ENCODE measurements around the gene PPP2R2B.
A peak's percentile ranks its signal among the peaks of the same experiment; 100 is the strongest.

Gene PPP2R2B

DNA sequence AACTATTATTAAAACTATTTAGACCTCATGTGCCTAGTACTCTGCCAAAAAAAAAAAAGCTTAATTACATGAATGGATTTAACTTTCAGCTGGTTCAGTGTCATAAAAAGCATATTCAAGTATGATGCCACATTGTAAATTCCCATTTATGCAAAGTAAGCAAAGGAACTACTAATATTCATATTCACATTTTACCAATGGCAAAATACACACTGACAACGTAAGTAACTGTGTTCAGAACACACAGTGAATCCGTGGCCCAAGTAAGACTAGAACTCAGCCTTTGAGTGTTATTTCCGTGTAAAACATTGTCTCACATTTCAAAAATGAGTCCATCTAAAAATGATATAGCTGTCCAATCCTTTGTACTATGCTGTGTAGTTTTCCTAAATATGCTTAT is 56.8 kb downstream of the PPP2R2B start:
- DNase-seq: no peak

- DNase-seq: no peak
These were observed 57.6 kb downstream of the PPP2R2B start for GRCh38 chr5:146820987-146821386.

DNA sequence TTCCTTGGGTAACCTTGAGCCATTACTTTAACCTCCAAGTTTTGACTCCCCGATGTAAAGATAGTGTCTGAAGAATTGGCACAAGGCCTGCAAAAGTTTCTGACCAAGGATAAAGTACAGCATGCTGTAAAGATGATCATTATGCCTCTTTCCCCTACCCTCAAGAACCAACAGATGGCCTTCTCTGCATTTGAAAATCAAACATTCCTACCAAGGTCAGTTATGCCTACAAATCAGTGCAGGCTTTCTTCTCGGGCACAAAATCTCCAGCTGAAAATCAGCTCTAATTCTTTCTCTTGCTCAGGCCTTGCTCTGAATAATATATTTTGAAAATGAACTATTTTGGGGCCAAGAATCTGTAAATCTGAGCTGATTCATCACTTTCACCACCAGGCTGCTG is 59.7 kb downstream of the PPP2R2B start:
- DNase-seq: no peak

GRCh38 chr5:146817973-146818372 is 60.6 kb downstream of the PPP2R2B start:
- DNase-seq: no peak

DNA sequence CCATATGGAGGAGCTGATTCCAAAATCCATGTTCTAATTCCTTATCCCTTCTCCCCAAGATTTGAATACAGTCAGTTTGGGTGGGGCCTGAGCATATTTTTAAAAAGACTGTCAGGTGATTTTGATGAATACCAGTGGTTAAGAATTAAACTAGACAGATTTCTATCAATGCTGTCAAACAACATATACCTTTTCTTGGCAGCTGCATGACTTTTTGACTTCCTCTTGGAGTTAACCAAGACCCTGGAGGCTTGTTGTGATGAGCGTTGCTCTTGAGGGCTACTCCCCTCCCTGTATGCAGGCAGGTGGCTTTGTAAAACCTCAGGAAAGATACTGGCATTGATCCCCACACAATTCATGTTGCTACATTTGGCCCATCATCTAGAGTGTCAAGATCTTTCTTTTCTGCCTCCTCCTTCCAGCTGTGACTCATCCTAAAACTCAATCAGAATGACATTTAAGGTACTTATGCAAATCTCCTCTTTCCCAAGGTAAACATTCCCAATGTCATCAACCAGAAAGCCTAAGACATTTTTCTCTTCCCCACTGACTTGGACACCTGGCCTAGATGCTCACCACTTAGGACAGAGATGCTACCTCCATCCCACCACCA is 61.7 kb downstream of the PPP2R2B start:
- DNase-seq: no peak

GRCh38 chr5:146815411-146815810 is 63.1 kb downstream of the PPP2R2B start:
- DNase-seq: no peak

GRCh38 chr5:146813346-146814157 is 65.0 kb downstream of the PPP2R2B start:
- no peak for DNase-seq

DNA sequence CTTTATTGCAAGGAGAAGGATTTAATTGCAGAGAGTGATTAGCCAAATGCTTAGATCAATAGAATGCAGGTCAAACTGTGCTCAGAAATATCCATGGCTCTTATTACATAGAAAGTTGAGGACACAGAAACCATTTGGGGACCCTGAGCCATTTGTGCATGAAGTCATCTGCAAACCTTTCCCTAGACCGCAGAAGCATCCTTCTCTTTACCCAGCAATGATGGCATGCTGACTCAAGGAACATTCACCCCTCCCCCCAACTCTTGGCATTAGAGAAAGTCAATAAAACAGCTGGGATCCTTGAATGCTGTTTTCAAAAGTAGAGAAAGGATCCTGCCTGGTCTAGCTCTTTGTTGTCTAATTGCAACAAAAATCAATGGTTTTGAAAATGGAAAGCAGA is 73.5 kb downstream of the PPP2R2B start:
- DNase-seq: no peak

DNA sequence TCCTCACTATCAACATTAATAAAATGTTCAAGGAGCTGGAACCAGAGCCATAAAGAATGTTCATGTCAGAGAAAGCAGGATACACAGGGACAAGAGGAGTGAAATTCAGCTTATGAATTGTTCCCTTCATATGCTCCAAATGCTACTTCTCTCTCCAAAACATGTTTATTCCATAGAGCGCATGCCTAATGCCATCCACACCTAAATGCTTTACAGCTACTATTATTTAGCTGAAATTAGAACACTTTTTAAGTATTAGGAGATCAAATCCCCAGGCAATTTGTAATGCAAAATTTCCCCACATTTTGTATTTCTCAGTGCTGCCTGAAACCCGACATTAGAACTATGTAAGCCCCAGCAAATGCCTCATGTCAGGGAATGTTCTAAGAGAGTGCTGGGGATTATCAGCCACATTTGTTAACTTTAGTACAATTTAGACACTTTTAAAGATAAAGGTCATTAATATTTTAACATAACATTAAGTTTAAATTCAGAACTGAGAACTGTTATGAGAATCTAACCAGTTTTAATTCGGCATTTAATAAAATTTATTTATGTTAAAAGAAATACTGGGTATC is 75.5 kb downstream of the PPP2R2B start:
- DNase-seq: no peak

DNA sequence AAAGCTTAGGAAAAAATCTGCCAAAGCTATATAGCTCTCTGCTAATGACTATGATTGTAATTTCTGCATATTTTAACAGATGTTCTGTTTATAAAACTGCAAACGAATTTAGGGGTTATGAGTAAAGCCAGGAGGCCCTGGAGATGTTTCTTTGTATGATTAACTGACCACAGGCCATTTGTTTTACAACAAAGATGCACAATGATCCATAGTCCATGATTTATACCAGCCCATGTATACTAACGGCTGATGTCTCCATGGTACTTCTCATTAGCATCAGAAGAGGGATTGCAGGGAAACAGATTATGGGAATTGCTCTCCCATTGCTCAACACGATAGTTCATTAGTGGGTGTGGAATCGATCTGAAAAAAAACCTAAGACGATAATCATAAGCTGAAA is 78.9 kb downstream of the PPP2R2B start:
- DNase-seq: no peak

GRCh38 chr5:146799231-146799630 is 79.3 kb downstream of the PPP2R2B start:
- no peak for DNase-seq

DNA sequence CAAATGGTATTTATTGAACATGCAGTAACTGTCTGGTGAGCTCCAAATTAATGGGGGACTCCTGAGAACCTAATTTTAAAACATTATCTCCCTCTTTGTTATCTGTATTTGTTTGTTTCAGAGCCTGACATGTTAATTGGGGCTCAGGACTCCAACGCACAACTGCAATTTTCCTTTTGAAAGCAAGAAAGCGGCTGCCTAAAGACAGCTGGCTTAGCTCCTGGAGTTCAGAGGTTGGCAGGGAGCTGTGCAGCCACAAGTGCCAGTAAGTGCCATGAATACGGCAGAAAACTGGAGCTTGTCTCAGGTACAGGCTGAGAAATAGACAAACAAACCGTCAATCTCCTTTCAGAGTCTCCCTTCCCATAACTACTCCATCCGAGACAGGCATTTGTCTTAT is 80.9 kb downstream of the PPP2R2B start:
- DNase-seq: no peak

- DNase-seq: no peak
These were observed 81.6 kb downstream of the PPP2R2B start for GRCh38 chr5:146796911-146797310.

GRCh38 chr5:146796144-146796543 is 82.4 kb downstream of the PPP2R2B start:
- no peak for DNase-seq

DNA sequence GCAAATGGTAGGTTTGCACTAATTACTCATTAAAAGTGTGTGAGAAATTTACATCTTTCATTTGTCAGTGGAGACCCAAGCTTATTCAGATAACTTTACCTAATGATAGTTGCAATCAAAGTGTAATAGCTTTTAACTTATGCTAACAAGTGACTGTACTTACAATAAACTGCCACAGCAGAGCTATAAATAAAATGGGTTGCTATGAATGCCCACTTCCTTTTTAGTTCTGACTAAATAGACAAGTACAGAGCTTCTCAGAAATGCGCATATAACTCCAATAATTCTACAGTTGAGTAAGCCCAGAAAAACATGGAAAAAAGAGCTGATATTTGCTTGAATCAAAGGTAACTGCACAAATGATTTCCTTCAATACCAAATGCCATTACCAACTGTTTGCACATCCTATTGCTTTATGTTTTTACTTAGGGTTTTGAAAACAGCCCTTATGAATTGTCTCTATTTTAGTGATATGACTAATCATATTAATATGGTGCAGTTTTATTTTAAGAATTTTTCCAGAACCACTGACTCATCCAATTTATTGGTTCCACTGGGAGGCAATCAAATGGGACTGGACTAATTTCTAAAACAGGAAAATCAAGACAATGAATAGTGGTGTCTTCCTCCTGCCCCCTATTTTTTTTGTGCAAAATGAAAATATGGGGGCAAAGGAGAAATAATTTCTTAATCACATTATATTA is 84.1 kb downstream of the PPP2R2B start:
- DNase-seq: no peak

DNA sequence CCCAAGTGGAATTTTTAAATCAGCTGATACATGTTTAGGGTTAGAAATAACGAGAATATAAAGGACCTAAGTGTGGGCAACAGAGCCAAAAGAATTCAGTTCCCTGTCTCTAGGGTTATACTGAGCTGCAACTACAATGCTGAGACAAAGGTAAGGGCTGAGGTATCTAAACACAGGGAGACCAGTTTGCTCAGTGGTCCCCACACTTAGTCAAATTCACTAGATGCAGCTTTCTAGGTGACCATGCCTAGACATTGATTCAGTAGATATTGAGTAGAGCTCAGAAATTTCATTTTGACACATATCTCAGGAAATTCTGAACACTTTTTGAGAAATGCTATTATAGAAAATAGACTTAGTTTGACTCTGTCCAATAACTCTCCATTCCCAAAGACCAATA is 84.8 kb downstream of the PPP2R2B start:
- no peak for DNase-seq

- no peak for DNase-seq
These were observed 87.1 kb downstream of the PPP2R2B start for GRCh38 chr5:146791471-146791870.

GRCh38 chr5:146789712-146790653 is 88.6 kb downstream of the PPP2R2B start:
- DNase-seq: no peak

- DNase-seq: no peak
These were observed 89.7 kb downstream of the PPP2R2B start for GRCh38 chr5:146788898-146789297.

- peak; percentile 2 for DNase-seq
These were observed 93.5 kb downstream of the PPP2R2B start for GRCh38 chr5:146785065-146785464.

DNA sequence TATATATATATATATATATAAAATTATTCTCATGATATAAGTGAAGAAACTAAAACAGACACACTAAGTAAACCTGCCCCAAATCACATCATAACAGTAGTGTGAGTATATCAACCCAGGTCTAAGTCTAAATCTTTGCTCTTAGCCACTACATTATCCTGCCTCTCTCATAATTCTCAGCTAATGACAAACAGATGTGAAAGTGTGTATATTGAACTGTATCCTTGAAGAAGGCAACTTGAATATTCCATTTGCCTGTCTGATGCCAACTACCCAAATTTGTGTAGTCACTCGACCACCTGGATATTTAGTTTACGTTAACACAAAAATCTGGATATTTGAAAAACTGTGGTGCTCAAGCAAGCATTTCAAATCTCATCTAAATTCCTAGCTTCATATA is 97.4 kb downstream of the PPP2R2B start:
- no peak for DNase-seq

- DNase-seq: no peak
These were observed 99.2 kb downstream of the PPP2R2B start for GRCh38 chr5:146779211-146779869.
